ENCODE measurements around the gene AUTS2. TPM values are rescaled to one million over a fixed set of nuclear protein-coding genes. Genes with fewer than 3 reads are reported as not detected.

Gene AUTS2
- total and polyA plus RNA-seq, 11 donors: 3.4 to 14.0 (median 7.3) TPM

DNA sequence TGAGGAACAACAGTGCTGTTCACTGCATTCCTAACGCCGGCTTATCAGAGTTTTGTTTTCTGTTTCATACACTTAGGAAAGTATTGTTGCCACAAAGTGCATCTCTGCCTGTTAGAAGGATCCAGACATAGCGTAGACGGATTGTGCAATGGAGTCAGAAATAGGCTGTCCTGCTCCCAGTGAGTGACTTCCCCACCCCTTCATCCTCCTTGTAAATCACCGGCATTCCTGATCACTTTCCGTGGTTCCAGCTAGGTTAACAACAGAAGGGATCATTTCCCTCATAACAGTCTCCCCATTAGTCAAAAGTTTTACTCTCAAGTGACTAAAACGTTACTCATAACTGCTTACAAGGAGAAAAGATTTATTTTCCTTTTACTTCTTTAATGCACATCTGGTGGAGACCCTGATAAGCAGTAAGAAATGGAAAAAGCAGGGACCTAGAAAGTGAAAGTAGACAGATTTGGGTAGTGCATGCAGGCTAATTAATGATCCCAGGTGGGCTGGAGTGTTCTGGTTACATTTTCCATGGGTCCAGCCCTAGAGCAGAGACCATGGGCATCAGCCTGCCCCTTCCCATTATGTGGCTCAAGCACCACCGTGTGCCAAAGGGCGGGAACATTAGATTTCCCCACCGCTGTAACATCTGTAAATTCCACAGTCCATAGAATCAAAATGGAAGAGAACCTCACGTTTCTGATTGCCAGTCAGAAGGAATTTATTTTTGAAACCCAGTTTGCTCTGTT, 1138.6 kb downstream of the AUTS2 start:
- H3K27ac ChIP-seq: peak overlapping the region in 3 of 12 donors; percentile 1 to 42 (median 10)
- ATAC-seq (peak in 3 of 4 donors; percentile 42 to 77 (median 77)), DNase-seq (no peak)
- H3K36me3 ChIP-seq: no peaks in the 10 kb centered on the region
- intact Hi-C loops (cut with DNase I): no loop called here
- H3K4me1 ChIP-seq: peaks cover 0 to 41% (median 19%) of the 10 kb centered on the region in 12 donors
- 26 to 43% (median 30%) methylated on average over 11 of the region's 11 CpGs for WGBS, 4 donors
- no peaks in the 10 kb centered on the region for H3K9me3 ChIP-seq
- no peaks in the 10 kb centered on the region for H3K27me3 ChIP-seq
- no peak for TF ChIP-seq POLR2A (IDR thresholded peaks at IDR 0.05)
- TF ChIP-seq, protein P1, sequence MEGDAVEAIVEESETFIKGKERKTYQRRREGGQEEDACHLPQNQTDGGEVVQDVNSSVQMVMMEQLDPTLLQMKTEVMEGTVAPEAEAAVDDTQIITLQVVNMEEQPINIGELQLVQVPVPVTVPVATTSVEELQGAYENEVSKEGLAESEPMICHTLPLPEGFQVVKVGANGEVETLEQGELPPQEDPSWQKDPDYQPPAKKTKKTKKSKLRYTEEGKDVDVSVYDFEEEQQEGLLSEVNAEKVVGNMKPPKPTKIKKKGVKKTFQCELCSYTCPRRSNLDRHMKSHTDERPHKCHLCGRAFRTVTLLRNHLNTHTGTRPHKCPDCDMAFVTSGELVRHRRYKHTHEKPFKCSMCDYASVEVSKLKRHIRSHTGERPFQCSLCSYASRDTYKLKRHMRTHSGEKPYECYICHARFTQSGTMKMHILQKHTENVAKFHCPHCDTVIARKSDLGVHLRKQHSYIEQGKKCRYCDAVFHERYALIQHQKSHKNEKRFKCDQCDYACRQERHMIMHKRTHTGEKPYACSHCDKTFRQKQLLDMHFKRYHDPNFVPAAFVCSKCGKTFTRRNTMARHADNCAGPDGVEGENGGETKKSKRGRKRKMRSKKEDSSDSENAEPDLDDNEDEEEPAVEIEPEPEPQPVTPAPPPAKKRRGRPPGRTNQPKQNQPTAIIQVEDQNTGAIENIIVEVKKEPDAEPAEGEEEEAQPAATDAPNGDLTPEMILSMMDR (IDR thresholded peaks at IDR 0.05): no peak
- H3K4me3 ChIP-seq: peak overlapping the region in 10 of 12 donors; percentile 11 to 55 (median 34)

DNA sequence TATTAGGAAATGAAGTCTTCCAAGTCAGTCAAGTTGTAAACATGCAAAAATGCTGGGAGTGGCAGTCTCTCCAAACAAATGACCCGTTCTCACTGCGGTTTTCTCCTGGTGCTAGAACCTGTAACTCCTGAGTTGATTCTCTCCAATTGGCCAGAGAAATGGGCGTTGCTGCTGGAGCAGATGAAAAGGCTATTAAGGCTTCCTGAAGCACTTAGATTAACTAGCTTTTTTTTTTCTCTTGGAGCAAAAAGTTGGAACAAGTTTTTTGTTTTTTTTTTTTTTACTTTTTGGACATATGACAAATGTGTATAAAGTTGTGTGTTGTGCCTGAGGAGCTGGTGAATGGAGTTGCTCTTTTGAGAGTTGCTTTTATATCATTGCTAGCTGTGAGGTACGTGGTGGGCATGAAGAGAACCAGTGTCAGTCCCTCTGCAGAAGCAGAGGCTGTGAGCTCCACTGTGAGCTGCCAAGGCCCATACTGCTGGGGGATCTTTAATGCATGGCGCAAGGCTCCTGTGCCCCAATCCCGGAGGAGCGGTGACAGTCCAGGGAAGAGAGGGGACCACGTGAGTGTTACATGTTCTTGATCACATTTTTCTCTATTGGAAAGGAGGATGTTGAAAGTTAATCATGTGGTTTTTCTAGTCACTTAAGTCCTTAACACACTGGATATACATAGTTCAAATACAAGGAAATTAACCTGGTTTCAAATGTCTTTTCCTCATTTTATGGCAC, 1140.0 kb downstream of the AUTS2 start:
- peak overlapping the region in 1 of 12 donors; percentile 55 for H3K4me3 ChIP-seq
- TF ChIP-seq, protein P1 (IDR thresholded peaks at IDR 0.05): no peak
- TF ChIP-seq POLR2A (IDR thresholded peaks at IDR 0.05): no peak
- no peak for DNase-seq
- WGBS, 4 donors: 62 to 77% (median 74%) methylated on average over 8 of the region's 8 CpGs
- peak in 2 of 4 donors; percentile 28 to 51 for ATAC-seq
- no peaks in the 10 kb centered on the region for H3K9me3 ChIP-seq
- no peak overlapping the region for H3K27ac ChIP-seq
- H3K4me1 ChIP-seq: peaks cover 0 to 41% (median 19%) of the 10 kb centered on the region in 12 donors
- intact Hi-C loops (cut with DNase I): no loop called here
- no peaks in the 10 kb centered on the region for H3K27me3 ChIP-seq
- no peaks in the 10 kb centered on the region for H3K36me3 ChIP-seq

DNA sequence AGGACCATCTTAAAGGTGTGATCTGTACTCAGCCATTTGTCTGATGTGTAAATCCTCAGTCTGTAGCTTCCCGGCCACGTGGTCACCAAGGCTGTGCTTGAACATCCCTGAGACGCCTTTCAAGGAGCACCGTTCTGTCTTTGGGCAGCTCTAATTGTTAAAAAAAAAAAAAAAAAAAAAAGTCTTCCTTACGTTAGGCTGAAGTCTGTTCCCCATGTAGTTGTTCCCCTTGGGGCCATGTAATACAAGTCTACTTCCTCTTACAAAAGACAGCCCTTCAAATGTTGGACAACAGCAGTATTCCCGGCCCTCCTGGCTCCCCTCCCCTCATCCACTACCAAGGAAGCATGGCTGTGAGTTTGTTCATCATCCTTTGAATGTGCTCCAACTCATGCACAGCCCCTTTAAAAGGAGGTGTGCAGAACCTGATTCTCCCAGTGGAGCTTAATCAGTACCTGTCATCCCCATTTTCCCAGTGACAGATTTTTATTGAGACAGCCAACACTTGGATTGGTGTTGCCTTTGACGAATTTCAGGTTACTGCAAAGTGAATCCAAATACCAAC, 1141.5 kb downstream of the AUTS2 start:
- H3K9me3 ChIP-seq: no peaks in the 10 kb centered on the region
- H3K36me3 ChIP-seq: no peaks in the 10 kb centered on the region
- H3K27me3 ChIP-seq: no peaks in the 10 kb centered on the region
- WGBS, 4 donors: 51 to 70% (median 58%) methylated on average over 7 of the region's 7 CpGs
- intact Hi-C loops (cut with DNase I): no loop called here
- H3K27ac ChIP-seq: no peak overlapping the region
- DNase-seq: no peak
- ATAC-seq: peak in 1 of 4 donors; percentile 41
- no peak overlapping the region for H3K4me3 ChIP-seq
- no peak for TF ChIP-seq POLR2A (IDR thresholded peaks at IDR 0.05)
- TF ChIP-seq, protein P1 (IDR thresholded peaks at IDR 0.05): no peak
- H3K4me1 ChIP-seq: peaks cover 0 to 38% (median 19%) of the 10 kb centered on the region in 12 donors

GRCh38 chr7:70741666-70742065, 1143.4 kb downstream of the AUTS2 start:
- no peaks in the 10 kb centered on the region for H3K9me3 ChIP-seq
- no peaks in the 10 kb centered on the region for H3K27me3 ChIP-seq
- no peaks in the 10 kb centered on the region for H3K36me3 ChIP-seq
- TF ChIP-seq, protein P1 (IDR thresholded peaks at IDR 0.05): no peak
- TF ChIP-seq POLR2A (IDR thresholded peaks at IDR 0.05): no peak
- WGBS, 4 donors: 91 to 95% (median 93%) methylated on average over 5 of the region's 5 CpGs
- DNase-seq (no peak), ATAC-seq (no peak)
- no peak overlapping the region for H3K27ac ChIP-seq
- H3K4me1 ChIP-seq: peaks cover 0 to 25% (median 14%) of the 10 kb centered on the region in 12 donors
- intact Hi-C loops (cut with DNase I): no loop called here
- H3K4me3 ChIP-seq: no peak overlapping the region
